Bronchial epithelial cell (primary cell): Measurements from ENCODE around the gene ANO5. TPM values are rescaled to one million over a fixed set of nuclear protein-coding genes. Genes with fewer than 3 reads are reported as not detected.
"Not testable (repeated sequence)": the region's sequence is repeated elsewhere in the genome, so short reads cannot be mapped to it uniquely, and the experiment has no call there.

Source experiments
- DNase-seq: peaks from one replicate; pipeline ENCODE4 v3.0.0-alpha.2; 2010; ENCODE audit warnings: low read depth
- FAIRE-seq: peaks from 2 replicates; lab custom pipeline; 2011; peaks lifted over from hg19 to GRCh38; lab: Jason Lieb, UNC
- H3K27me3 ChIP-seq: 2 replicates; pipeline ENCODE4 v1.5.1; 2011; ENCODE audit warnings: low read length; ENCODE audit not compliant: control insufficient read depth, insufficient read depth
- H3K36me3 ChIP-seq: 2 replicates; pipeline ENCODE4 v1.5.1; 2011; ENCODE audit warnings: low read length; ENCODE audit not compliant: control insufficient read depth, insufficient read depth
- H3K4me3 ChIP-seq: 2 replicates; pipeline ENCODE4 v1.5.1; 2011; ENCODE audit warnings: mild to moderate bottlenecking, low read depth, low read length, control low read depth
- total RNA-seq: library from RNA; depleted of rRNA; stranded (reverse); fragments of >200 nt; gene quantifications from 2 replicates; pipeline ENCODE4 v1.2.1, GENCODE V29; 2014
- TF ChIP-seq, protein P1 (sequence below): IDR thresholded peaks from 2 replicates; pipeline ENCODE4 v1.5.1; 2011; ENCODE audit warnings: mild to moderate bottlenecking, moderate library complexity, low read length, control low read depth, inconsistent platforms; ENCODE audit not compliant: insufficient read depth, severe bottlenecking

ANO5 gene
- total RNA-seq, 1 donor from 2014 or later, result 0.26 TPM

DNA sequence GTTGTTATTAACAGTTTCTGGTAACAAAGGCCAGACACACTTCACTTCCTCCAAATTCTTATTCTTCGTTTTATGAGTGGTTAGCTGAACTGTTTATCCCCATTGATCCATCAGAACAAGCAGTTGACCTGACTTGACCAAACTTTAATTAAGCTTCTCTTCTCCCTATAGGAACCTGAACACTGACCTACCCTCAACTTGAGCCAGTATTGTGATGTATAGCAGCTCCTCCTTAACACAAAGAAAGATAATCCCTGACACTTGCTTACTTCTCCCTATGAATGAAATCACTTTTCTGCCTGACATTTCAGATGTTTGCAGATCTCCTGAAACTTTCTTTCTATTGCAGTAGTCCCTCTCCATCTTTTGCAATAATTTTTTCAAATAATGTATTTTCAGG, 41.9 kb downstream of the ANO5 start:
- FAIRE-seq (no peak), DNase-seq (no peak)
- Histone ChIP-seq H3K27me3 (no peaks in the 10 kb centered on the region), H3K36me3 (no peaks in the 10 kb centered on the region), H3K4me3 (no peak overlapping the region)
- TF ChIP-seq, protein P1, sequence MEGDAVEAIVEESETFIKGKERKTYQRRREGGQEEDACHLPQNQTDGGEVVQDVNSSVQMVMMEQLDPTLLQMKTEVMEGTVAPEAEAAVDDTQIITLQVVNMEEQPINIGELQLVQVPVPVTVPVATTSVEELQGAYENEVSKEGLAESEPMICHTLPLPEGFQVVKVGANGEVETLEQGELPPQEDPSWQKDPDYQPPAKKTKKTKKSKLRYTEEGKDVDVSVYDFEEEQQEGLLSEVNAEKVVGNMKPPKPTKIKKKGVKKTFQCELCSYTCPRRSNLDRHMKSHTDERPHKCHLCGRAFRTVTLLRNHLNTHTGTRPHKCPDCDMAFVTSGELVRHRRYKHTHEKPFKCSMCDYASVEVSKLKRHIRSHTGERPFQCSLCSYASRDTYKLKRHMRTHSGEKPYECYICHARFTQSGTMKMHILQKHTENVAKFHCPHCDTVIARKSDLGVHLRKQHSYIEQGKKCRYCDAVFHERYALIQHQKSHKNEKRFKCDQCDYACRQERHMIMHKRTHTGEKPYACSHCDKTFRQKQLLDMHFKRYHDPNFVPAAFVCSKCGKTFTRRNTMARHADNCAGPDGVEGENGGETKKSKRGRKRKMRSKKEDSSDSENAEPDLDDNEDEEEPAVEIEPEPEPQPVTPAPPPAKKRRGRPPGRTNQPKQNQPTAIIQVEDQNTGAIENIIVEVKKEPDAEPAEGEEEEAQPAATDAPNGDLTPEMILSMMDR, result no peak

DNA sequence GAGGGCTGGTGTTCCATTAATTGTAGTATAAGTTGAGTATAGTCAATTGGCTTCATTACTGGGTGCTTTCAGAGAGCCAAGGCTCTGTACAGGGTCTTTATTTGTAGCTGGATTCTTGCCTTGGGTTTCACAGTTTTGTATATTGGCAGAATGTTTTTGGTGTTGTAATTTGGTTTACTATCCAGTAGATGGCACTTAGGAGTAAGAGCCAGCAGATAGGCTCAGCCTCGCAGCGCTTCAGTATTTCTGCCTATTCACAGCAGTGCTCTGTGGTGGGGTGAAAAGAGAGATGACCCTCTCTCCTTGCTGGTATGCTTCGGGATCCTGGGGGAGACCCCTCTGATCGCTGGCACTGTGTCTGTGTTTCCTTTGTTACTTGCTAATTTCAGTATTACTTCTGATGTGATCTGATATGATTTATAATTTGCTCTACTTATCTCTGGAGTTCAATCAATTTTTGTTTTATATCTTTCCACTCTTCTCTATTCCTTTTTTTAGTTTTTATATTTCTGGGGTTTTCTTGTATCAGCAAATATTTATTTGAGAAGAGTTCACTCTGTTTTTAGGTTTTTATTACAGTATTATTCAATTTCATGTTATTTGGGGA, 52.2 kb downstream of the ANO5 start:
- no peak for FAIRE-seq
- peak; percentile 45 for DNase-seq
- TF ChIP-seq, protein P1, result peak; percentile 77
- Histone ChIP-seq H3K4me3 (no peak overlapping the region), H3K36me3 (no peaks in the 10 kb centered on the region), H3K27me3 (no peaks in the 10 kb centered on the region)

DNA sequence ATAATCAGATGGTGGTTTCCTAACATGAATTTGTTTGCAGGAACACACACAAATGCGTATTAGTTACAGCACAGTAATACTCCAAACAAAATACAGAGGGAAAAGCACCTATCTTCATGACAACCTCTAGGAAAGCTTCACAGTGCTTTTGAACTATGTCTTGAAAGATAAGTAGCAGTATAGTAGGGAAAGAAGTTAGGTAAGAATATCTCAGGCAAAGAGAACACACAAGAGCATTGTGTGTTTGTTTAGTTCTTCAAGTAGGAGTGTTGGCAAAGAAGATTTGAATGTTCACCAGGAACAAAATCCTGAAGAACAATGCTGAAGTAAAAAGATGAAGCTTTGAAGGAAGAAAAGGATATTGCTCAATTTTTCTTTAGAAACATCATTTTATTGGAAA, 54.1 kb downstream of the ANO5 start:
- DNase-seq (no peak), FAIRE-seq (no peak)
- Histone ChIP-seq H3K36me3 (no peaks in the 10 kb centered on the region), H3K4me3 (no peak overlapping the region), H3K27me3 (no peaks in the 10 kb centered on the region)
- TF ChIP-seq, protein P1, result no peak

DNA sequence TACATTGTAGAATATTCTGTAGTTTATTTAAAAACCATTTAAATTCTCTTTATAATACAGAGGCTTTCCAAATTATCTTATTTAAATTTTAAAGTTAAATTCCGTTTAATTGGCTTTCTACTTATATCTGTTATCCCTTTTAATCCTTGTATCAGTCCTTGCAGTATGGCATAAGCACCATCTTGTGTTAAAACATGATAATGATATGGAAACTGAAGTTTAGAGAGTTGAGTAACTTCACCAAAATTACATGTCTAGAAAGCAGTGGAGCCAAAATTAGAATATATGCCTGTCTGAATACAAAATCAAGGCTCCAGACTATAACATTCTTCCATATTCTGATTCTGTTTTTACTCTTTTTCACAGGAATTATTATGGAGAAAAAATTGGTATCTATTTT, 57.0 kb downstream of the ANO5 start:
- no peak for DNase-seq
- no peaks in the 10 kb centered on the region for H3K27me3 ChIP-seq
- H3K36me3 ChIP-seq, result no peaks in the 10 kb centered on the region
- no peak for FAIRE-seq
- TF ChIP-seq, protein P1, result no peak
- no peak overlapping the region for H3K4me3 ChIP-seq

DNA sequence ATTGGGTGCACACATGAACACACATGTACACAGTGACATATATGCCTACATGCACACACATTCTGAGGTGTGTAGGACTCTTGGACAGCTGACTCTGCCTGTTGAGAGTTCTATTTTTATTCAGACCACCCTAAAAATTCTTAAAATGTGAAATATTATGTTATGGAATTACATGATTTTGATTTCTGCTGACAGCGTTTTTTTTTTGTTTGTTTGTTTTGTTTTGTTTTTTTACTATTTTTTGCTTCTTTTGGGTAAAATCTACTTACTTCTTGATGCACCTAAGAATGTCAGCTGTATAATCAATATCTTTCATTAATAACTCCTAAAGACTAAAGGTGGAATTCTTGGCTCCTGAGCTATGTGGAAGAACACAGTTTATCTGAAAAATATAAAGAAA, 64.0 kb downstream of the ANO5 start:
- DNase-seq (no peak), FAIRE-seq (no peak)
- no peak overlapping the region for H3K4me3 ChIP-seq
- H3K36me3 ChIP-seq, result no peaks in the 10 kb centered on the region
- H3K27me3 ChIP-seq, result no peaks in the 10 kb centered on the region
- TF ChIP-seq, protein P1, result no peak

DNA sequence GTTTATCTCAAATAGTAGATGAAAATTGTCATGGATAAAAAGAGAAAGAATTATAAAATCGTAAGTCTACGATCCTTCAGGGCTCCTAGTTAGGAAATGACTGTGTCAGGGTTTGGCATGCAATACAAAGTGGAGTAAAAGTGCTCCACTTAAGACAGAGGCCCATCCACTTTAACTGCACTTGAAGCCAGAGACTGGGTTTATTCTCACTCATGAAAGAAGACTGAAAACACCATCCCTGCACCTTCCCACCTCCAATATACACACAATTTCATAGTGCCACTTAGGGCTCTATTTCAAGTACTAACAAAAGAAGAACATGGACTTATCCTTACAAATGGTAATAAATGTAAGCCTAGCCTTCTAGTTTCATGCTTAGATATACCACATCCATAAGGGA, 70.7 kb downstream of the ANO5 start:
- FAIRE-seq, result no peak
- TF ChIP-seq, protein P1, result no peak
- no peak for DNase-seq

DNA sequence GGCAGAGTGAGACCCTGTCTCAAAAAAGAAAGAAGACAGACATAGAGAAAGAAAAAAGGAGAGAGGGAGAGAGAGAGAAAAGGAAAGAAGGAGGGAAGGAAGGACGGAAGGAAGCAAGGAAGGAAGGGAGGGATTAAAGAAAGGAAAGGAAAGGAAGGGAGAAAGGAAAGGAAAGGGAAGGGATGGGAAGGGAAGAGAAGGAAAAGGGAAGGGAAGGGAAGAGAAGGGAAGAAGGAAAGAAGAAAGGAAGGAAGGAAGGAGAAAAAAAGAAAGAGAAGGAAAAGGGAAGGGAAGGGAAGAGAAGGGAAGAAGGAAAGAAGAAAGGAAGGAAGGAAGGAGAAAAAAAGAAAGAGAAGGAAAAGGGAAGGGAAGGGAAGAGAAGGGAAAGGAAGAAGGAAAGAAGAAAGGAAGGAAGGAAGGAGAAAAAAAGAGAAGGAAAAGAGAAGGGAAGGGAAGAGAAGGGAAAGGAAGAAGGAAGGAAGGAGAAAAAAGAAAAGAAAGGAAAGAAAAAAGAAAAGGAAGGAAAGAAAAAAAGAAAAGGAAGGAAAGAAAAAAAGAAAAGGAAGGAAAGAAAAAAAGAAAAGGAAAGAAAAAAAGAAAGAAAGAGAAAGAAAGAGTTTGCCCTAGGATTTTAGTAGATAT, 76.2 kb downstream of the ANO5 start:
- not testable (repeated sequence) for H3K36me3 ChIP-seq, H3K4me3 ChIP-seq, H3K27me3 ChIP-seq, FAIRE-seq, DNase-seq

More for the DNA sequence above, 70.7 kb downstream of the ANO5 start:
- Histone ChIP-seq H3K36me3 (no peaks in the 10 kb centered on the region), H3K4me3 (no peak overlapping the region), H3K27me3 (no peaks in the 10 kb centered on the region)
